B cell (primary cell): ENCODE measurements around the gene TENT4B. TPM values are rescaled to one million over a fixed set of nuclear protein-coding genes. Genes with fewer than 3 reads are reported as not detected.

Experiments used
- ATAC-seq: fragments of 200-7000 bp; cut with Tn5 transposase; one replicate; pipeline ENCODE4 v1.10.0; 2021; ENCODE audit warnings: low read depth, mild to moderate bottlenecking, moderate number of reproducible peaks, moderate library complexity
- CTCF ChIA-PET: fragments of 350-600 bp; sonication (Branson Sonifier 250); formaldehyde crosslinking; loops from one replicate; lab custom pipeline; 2021; ENCODE audit warnings: antibody characterized with exemption, inconsistent platforms; lab: Charles Lee
- POLR2A ChIA-PET: fragments of 350-600 bp; sonication (Branson Sonifier 250); formaldehyde crosslinking; loops from one replicate; lab custom pipeline; 2021; ENCODE audit warnings: antibody characterized with exemption; lab: Charles Lee
- DNase-seq: peaks from one replicate; pipeline ENCODE4 v3.0.0; 2013
- H2AFZ ChIP-seq: 2 replicates; pipeline ENCODE4 v1.6.1; 2012; ENCODE audit warnings: mild to moderate bottlenecking, low read depth, low read length; ENCODE audit not compliant: insufficient read depth, poor library complexity, severe bottlenecking
- H3K27ac ChIP-seq, 2 donors: 1 replicate in 1 of 2; 2 replicates in 1 of 2; pipeline ENCODE4 v1.5.1; 2012 to 2013; ENCODE audit warnings: low read length in 2 of 2, mild to moderate bottlenecking in 2 of 2, moderate library complexity in 1 of 2
- H3K27me3 ChIP-seq, 4 experiments: fragments of 200-600 bp in 1 of 4; sonication (generic) in 1 of 4; replicated peaks in 1 of 4; 1 replicate in 2 of 4; 2 replicates in 2 of 4; pipeline versions ENCODE4 v1.6.1 to v1.7.0; 2013 to 2016; ENCODE audit warnings: low read length in 3 of 4, mild to moderate bottlenecking in 2 of 4, mixed read lengths in 1 of 4, moderate library complexity in 1 of 4; ENCODE audit not compliant: insufficient read depth in 4 of 4, control insufficient read depth in 3 of 4; ENCODE audit errors: control extremely low read depth in 1 of 4
- H3K36me3 ChIP-seq, 2 experiments: replicated peaks in 1 of 2; 1 replicate in 1 of 2; 2 replicates in 1 of 2; pipeline versions ENCODE4 v1.6.1 to v1.7.1; 2013; ENCODE audit warnings: low read length in 1 of 2; ENCODE audit not compliant: insufficient read depth in 2 of 2, control insufficient read depth in 1 of 2; ENCODE audit errors: control extremely low read depth in 1 of 2, extremely low read depth in 1 of 2
- H3K4me1 ChIP-seq, 2 donors: fragments of 200-600 bp in 1 of 2; sonication (generic) in 1 of 2; 1 replicate in 1 of 2; 2 replicates in 1 of 2; pipeline versions ENCODE4 v1.5.1 to v1.6.1; 2013 to 2017; ENCODE audit warnings: low read length in 2 of 2; ENCODE audit not compliant: control insufficient read depth in 2 of 2, insufficient read depth in 2 of 2
- H3K4me2 ChIP-seq: replicated peaks from 2 replicates; pipeline ENCODE3; 2012; ENCODE audit warnings: mild to moderate bottlenecking, low read depth, low read length; ENCODE audit not compliant: poor library complexity, severe bottlenecking
- H3K4me3 ChIP-seq, 5 experiments: fragments of 200-600 bp in 1 of 5; sonication (generic) in 1 of 5; 1 replicate in 3 of 5; 2 replicates in 2 of 5; pipeline versions ENCODE4 v1.5.1 to v1.7.0; 2011 to 2016; ENCODE audit warnings: low read length in 4 of 5, mild to moderate bottlenecking in 4 of 5, low read depth in 2 of 5, control low read depth in 1 of 5, moderate library complexity in 1 of 5; ENCODE audit not compliant: insufficient read depth in 1 of 5; ENCODE audit errors: control extremely low read depth in 1 of 5, extremely low read depth in 1 of 5
- H3K79me2 ChIP-seq: fragments of 200-600 bp; sonication (generic); one replicate; pipeline ENCODE4 v1.6.0; 2016; ENCODE audit warnings: low read length; ENCODE audit not compliant: control insufficient read depth, insufficient read depth
- H3K9ac ChIP-seq: fragments of 200-600 bp; sonication (generic); 2 replicates; pipeline ENCODE4 v1.6.1; 2017; ENCODE audit warnings: mild to moderate bottlenecking, low read length, moderate library complexity
- H3K9me3 ChIP-seq, 3 donors: one replicate each; pipeline versions ENCODE4 v1.6.1 to v1.7.1; 2013; ENCODE audit warnings: low read length in 2 of 3; ENCODE audit not compliant: control insufficient read depth in 2 of 3, insufficient read depth in 1 of 3; ENCODE audit errors: control extremely low read depth in 1 of 3
- H4K20me1 ChIP-seq: 2 replicates; pipeline ENCODE4 v1.6.0; 2012; ENCODE audit warnings: mild to moderate bottlenecking, low read length; ENCODE audit not compliant: insufficient read depth, control insufficient read depth, poor library complexity, severe bottlenecking
- H3K27ac Mint-ChIP-seq: one replicate; pipeline ENCODE4 v1.8.0; 2021; ENCODE audit warnings: mixed read lengths
- H3K27me3 Mint-ChIP-seq: one replicate; pipeline ENCODE4 v1.8.0; 2021; ENCODE audit warnings: mixed read lengths
- H3K4me1 Mint-ChIP-seq: one replicate; pipeline ENCODE4 v1.8.0; 2021; ENCODE audit warnings: mixed read lengths
- H3K4me3 Mint-ChIP-seq: one replicate; pipeline ENCODE4 v1.8.0; 2021; ENCODE audit warnings: mixed read lengths
- H3K9me3 Mint-ChIP-seq: one replicate; pipeline ENCODE4 v1.8.0; 2022; ENCODE audit warnings: mixed read lengths; ENCODE audit not compliant: insufficient read depth
- CTCF ChIP-seq: fragments of 200-600 bp; IDR thresholded peaks from one replicate; pipeline ENCODE4 v1.8.0; 2022; ENCODE audit warnings: antibody characterized with exemption, mild to moderate bottlenecking
- EZH2 ChIP-seq: IDR thresholded peaks from 2 replicates; pipeline ENCODE4 v1.6.1; 2012; ENCODE audit warnings: borderline replicate concordance, low read depth, mild to moderate bottlenecking, moderate library complexity, low read length; ENCODE audit not compliant: insufficient read depth, poor library complexity, severe bottlenecking
- WGBS: methylation state at CpG from one replicate; pipeline ENCODE4 v1.1.5; 2013; ENCODE audit warnings: missing lambda C conversion rate; ENCODE audit not compliant: insufficient coverage; 5-methylcytosine and 5-hydroxymethylcytosine counted together
- intact Hi-C: fragments of 100-400 bp; cut with micrococcal nuclease; formaldehyde crosslinking; loops from one replicate; pipeline ENCODE4 v1.10.0; 2022
- polyA plus RNA-seq: library from polyadenylated mRNA; depleted of rRNA; stranded (reverse); fragments of >200 nt; gene quantifications from 2 replicates; pipeline ENCODE4 v1.2.3, GENCODE V29; 2012
- total RNA-seq, 2 donors: library from RNA; stranded (reverse); fragments of 120-200 nt in 1 of 2; gene quantifications; 1 replicate in 1 of 2; 2 replicates in 1 of 2; pipeline versions ENCODE4 v1.2.3 to v1.2.4, GENCODE V29; 2013 to 2022

The TENT4B gene
- total and polyA plus RNA-seq, 2 donors (not counting 1 experiment from before 2014, with no cell fraction given): 6.1 to 17.1 TPM

DNA sequence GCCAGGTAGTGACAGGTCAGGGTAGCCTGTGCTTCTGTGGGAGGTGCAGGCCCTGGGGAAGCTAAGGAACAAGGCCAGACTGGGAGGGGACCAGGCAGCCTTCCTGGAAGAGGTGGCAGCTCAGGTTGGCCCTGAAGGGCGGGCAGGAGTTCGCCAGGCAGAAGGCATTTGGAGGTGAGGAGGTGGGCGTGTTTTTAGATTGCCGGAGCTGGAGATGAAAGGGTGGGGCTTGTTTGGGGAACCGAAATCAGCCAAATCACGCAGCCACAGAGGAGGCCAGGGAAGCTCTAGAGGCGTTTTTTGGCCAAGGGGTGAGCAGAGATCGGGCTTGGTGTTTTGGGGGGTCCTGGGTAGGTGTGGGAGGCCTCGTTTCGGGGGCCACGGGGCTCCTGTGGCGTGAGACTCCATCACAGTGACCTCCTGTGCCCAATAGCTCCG lies 120.8 kb downstream of the TENT4B start:
- ChIA-PET CTCF (interaction anchor here (0.8 to 8.8 kb wide), 13 partner anchors 8 to 392 kb away, joined by 3 to 63 read pairs (median 13); partner anchors contain the start of gene ADCY7), POLR2A (interaction anchor here (0.6 to 3.8 kb wide), 17 partner anchors 8 to 468 kb away, joined by 3 to 39 read pairs (median 4); partner anchors contain the start of genes ADCY7, CYLD and SNX20)
- Mint-ChIP-seq H3K9me3 (peaks cover 4% of the 10 kb centered on the region), H3K27ac (peak overlapping the region; percentile 100), H3K4me3 (peak overlapping the region; percentile 98), H3K4me1 (peaks cover 75% of the 10 kb centered on the region), H3K27me3 (no peaks in the 10 kb centered on the region)
- Histone ChIP-seq H4K20me1 (no peaks in the 10 kb centered on the region), H3K36me3 (no peaks in the 10 kb centered on the region), H3K4me3 (peak overlapping the region; percentile 12 to 84 (median 80)), H3K27me3 (no peaks in the 10 kb centered on the region), H3K9ac (peak overlapping the region; percentile 87), H3K4me2 (peak overlapping the region; percentile 90), H2AFZ (peak overlapping the region; percentile 64), H3K4me1 (peaks cover 64 to 75% of the 10 kb centered on the region in 2 donors), H3K79me2 (peaks cover 67% of the 10 kb centered on the region), H3K27ac (peak overlapping the region; percentile 93 to 97), H3K9me3 (no peaks in the 10 kb centered on the region)
- DNase-seq (peak; percentile 88), ATAC-seq (peak; percentile 81)
- TF ChIP-seq CTCF (no peak), EZH2 (no peak)
- WGBS: 2% methylated on average over 13 of the region's 13 CpGs
- intact Hi-C loops: loop anchor here (1.0 to 2.0 kb wide), 5 partner anchors 8 to 467 kb away; partner anchors contain the start of genes ADCY7 and SNX20
